Stimulated activated CD4-positive, alpha-beta T cell treated with anti-CD3 and anti-CD28 coated beads, Interleukin-1b, Interleukin-23, amount 100 ng/mL, for 48 hours (primary cell): ENCODE data around the gene XXYLT1.
A peak's percentile ranks its signal among the peaks of the same experiment; 100 is the strongest.

Experiments used
- DNase-seq: peaks from one replicate; pipeline ENCODE4 v3.0.0-alpha.2; 2020

The XXYLT1 gene

GRCh38 chr3:195164573-195165264 lies 106.2 kb downstream of the XXYLT1 start:
- DNase-seq: no peak

- DNase-seq: no peak
Measured at GRCh38 chr3:195163719-195164572, 107.0 kb downstream of the XXYLT1 start.

- DNase-seq: no peak
Measured at GRCh38 chr3:195162816-195163215, 108.1 kb downstream of the XXYLT1 start.

GRCh38 chr3:195162033-195162669 lies 108.8 kb downstream of the XXYLT1 start:
- no peak for DNase-seq

GRCh38 chr3:195160908-195161434 lies 110.0 kb downstream of the XXYLT1 start:
- DNase-seq: no peak

GRCh38 chr3:195160257-195160898 lies 110.6 kb downstream of the XXYLT1 start:
- no peak for DNase-seq

GRCh38 chr3:195159814-195160165 lies 111.2 kb downstream of the XXYLT1 start:
- DNase-seq: no peak

GRCh38 chr3:195159117-195159813 lies 111.7 kb downstream of the XXYLT1 start:
- no peak for DNase-seq

GRCh38 chr3:195156286-195156890 lies 114.6 kb downstream of the XXYLT1 start:
- DNase-seq: no peak

- no peak for DNase-seq
Measured at GRCh38 chr3:195155570-195156241, 115.3 kb downstream of the XXYLT1 start.

- no peak for DNase-seq
Measured at GRCh38 chr3:195154793-195155535, 116.0 kb downstream of the XXYLT1 start.

- DNase-seq: no peak
Measured at GRCh38 chr3:195154111-195154791, 116.7 kb downstream of the XXYLT1 start.

GRCh38 chr3:195153653-195154052 lies 117.3 kb downstream of the XXYLT1 start:
- DNase-seq: no peak

GRCh38 chr3:195153130-195153529 lies 117.8 kb downstream of the XXYLT1 start:
- no peak for DNase-seq

GRCh38 chr3:195151866-195152541 lies 119.0 kb downstream of the XXYLT1 start:
- DNase-seq: no peak

- DNase-seq: no peak
Measured at GRCh38 chr3:195151402-195151801, 119.6 kb downstream of the XXYLT1 start.

GRCh38 chr3:195150181-195151118 lies 120.5 kb downstream of the XXYLT1 start:
- peak; percentile 14 for DNase-seq
